Activated CD8-positive, alpha-beta memory T cell treated with anti-CD3 and anti-CD28 coated beads for 48 hours (primary cell): ENCODE results near the gene VEPH1.

Experiments
- DNase-seq, 3 experiments: peaks; one replicate each; pipeline ENCODE4 v3.0.0-alpha.2; 2020; ENCODE audit warnings: low read depth in 2 of 3, low spot score in 2 of 3

VEPH1 gene

DNA sequence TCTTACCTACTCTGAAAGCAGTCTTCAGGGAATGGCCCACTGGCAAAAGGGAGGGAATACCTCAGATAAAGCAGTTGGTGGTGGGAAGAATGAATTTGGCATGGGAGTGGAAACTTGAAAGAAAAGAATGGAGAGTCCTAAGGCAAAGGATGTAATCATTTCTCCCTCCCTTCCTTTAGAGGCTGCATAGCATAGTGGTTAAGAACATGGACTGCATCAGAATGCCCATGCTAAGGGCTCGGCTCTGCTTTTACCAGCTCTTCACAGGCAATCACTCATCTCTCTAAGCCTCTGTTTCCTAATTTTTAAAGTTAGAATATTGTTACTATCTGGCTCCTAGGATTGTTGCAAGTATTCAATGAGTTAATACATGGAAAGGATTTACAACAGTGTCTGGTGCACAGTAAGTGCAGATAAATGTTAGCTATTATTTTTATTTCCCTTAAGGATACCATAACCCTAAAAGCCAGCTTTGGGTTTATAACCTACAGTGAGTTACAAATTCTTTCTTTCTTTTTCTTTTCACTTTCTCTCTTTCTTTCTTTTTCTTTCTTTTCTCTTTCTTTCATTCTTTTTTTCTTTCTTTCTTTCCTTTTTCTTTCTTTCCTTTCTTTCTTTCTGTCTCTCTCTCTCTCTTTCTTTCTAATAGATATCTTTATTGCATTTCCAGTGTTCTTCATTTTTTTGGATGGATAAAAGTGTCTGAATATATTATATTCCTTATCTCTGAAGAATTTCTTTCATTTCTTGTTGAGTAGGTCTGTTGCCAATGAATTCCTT is 23.6 kb downstream of the VEPH1 start:
- DNase-seq: no peak

DNA sequence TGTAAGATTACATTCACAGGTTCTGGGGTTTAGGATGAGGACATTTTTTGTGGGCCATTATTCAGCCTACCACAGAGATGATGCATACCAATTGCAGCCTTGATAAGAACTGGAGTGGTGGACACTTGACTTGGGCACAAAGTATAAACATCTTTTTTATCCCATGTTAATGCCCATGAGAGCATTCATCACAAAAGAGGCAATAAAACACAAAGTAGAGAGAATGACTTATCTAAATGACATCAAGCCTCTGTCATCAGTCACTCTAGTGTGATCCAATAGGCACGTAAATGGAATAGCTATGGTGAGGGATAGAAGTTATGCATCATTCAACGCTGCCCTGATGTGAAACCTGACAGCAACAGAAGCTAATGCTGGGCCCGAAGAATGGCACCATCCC is 25.8 kb downstream of the VEPH1 start:
- DNase-seq: no peak

DNA sequence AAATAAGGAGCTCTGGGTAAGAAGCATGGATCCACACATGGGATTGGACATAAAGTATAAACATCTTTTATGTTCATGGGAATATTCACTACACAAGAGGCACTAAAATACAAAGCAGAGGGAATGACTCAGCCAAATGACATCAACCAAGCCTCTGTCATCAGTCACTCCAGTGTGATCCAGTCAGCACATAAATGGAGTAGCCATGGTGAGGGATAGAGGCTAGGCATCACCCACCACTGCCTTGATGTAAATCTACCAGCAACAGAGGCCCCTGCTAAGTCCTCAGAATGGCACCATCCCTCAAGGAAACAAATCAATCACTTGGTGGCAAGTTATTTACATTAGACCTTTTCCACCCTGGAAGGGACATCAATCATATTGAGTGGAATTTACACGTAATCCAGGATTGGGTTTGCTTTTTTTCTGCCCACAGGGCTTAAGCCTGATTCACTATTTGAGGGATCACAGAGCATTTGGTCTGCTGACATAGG is 27.2 kb downstream of the VEPH1 start:
- no peak for DNase-seq

DNA sequence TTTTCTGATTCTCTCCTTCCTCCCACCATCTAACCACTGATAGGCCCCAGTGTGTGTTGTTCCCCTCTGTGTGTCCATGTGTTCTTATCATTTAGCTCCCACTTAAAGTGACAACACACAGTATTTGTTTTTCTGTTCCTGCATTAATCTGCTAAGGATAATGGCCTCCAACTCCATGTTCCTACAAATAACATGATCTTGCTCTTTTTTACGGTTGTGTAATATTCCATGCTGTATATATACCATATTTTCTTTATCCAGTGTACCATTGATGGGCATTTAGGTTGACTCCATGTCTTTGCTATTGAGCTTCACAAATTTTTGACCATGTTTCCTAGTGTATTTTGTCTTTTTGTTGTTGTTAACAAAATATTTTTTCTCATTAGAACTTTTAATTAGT is 30.6 kb downstream of the VEPH1 start:
- no peak for DNase-seq

DNA sequence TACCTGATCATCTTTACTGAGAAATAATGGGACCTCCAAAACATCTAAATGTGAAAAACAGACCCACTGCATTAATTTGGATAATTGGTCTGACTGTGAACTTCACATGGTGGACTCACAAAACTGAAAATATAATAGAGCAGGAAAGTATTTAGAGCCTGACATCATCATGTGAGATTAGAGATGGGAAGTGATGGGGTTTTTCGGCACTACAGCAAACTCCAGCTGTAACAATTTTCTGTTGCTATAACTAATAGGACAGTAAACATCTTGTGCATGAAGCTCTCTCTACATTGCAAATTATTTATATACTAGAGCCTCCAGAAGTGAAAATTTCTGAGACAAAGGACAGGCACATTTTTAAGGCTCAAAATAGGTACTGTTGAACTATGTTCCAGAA is 32.2 kb downstream of the VEPH1 start:
- DNase-seq: no peak

DNA sequence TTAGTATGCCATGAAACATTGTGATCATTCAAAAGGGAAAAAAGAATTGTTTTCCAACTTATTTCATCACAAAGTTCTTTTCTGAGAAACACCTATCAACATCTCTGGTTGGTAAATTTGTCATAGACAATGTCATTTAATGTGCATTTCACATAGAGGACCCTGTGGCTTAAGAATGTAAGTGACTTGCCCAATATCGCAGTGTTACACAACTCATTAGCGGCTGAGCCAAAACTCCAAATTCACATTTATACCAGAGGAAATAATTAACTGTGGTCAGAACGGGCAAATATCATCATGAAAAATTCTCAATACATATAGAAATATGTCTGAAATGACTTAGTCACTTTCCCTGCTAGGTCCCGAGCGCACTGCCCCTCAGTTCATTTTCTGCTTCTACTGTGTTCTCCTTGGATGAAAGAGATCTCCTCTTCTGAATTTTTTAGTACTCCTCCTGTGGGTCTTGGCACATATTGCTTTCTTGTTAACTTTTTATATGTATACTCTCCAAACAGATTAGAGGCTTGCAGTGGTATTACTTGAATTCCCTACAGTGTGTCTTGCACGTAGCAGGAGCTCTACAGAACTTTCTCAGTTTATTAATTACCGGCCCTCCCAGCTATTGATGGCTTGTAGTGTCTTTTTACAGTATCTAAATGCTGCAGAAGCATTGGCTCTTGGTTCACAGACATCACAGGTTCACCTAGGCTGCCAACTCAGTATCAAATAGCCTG is 33.5 kb downstream of the VEPH1 start:
- no peak for DNase-seq

DNA sequence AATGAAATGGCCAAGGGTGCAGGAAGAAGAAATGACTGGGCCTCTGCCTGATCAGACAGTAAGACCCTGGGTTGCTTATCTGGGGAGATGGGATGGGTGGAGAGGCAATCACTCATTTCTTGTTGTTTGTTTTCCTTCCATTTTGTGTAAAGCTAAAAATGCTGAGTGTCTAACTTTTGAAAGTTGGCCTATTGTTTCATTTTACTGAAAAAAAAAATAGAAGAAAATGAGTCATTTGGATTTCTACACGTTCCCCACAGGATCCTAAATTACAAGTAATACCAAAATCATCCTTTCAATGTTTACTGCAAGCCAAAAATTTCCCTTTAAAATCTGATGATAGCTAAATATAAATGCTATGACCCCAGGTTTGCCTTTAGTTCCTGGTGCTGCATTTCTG is 36.0 kb downstream of the VEPH1 start:
- no peak for DNase-seq

DNA sequence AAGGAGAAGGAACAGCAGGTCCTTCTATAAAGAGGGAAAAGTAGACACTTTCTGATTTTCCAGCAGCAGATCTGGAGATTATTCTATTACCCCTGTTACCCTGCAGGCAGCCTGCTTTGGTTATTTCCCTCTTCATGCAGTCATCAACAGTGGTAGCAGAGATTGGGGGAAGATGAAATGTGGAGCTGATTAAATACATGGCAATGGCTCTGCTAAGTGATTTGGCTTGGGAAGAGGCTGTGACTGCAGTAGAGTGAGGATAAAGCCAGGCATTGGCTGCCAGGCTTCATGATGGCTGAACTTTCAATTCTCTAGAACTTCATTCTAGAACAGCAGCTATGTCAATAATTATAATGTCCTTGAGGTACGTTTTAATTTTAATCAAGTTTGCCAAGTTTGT is 37.5 kb downstream of the VEPH1 start:
- no peak for DNase-seq

DNA sequence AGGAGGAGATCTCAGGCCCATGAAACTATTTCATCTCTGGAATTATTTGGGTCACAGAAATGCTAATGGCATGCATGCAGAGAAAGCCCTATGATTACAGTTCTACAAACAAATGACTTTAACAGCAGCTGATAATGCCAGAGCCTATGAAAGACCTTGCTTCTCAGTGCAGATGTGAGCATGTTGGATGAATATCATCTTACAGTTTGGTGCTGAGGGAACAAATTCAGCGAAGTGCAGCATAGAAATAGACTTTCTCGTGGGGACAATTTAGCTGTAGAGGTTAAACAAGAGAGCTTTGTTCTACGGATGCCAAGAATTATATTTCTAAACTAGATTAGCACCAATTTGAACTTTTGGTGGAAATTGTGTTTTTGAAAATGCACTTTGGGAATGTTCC is 38.9 kb downstream of the VEPH1 start:
- DNase-seq: no peak

DNA sequence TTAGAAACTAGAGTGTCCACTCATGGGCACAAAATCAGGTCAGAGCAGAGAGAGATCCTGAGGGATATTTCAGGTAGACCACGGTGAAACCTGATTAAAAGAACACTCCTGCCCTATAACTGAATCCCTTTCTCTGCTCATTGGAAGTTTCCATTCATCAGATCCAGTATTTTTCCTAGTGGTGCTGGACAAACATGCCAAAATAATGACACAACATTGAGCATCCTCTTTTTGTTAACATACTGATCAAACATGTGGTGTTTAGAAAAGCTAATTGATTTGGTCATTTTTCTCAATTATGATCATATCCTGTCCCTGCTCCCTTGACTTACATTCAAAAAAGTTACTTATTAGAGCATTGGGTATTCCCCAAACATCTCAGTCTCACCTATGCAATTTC is 39.4 kb downstream of the VEPH1 start:
- no peak for DNase-seq

DNA sequence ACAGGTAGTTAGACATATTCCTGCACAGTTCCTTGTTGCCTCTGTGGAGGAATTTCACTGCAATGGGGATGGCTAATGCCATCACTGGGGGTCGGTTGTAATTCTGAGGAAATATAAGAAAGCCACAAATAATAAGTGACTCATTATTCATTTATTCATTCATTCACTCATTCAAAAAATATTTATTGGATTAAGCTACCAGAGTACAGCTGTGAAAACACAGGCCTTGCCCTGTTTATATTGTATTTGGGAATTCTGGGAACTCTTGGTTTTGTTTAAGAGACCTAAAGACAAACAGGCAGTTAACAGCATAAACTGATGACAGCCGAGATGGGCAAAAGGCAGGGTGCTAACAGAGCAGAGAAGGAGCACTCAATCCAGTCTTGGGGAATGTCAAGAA is 43.0 kb downstream of the VEPH1 start:
- DNase-seq: no peak

DNA sequence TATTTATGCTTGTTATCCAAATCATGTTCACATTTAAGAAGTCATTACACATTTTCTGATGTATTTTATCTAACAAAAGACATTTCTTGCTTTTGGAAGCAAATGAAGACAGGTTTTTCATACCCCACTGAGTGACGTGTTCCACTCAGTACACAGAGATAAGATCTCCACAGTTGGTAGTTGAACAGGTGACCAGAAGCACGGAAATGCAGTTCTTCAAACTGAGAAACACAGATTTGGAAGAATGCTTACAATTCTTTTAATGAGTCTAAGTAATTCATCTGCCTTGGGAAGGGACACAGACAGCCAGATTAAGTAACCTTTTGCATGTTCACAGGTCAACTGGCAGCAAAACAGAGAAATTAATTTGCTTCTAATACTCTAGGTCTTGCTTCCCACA is 43.5 kb downstream of the VEPH1 start:
- DNase-seq: no peak

DNA sequence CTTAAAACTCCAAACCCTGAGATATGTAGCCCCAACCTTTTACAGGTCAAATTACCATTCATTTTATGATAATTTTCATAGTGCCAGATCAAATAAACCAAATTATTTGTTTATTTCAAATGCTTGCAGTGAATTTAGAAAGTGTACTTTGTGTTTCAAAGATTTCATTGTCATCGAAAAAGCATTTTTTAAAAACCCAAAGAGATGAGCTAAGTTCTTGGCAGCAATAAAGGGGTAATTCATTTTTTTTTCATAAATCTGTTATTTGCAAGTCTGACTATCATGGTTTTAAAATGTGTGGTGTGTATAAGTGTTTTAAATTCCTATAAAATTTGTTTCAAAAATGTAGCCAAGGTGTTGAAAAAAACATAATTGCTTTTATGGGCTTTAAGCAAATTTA is 49.4 kb downstream of the VEPH1 start:
- no peak for DNase-seq

DNA sequence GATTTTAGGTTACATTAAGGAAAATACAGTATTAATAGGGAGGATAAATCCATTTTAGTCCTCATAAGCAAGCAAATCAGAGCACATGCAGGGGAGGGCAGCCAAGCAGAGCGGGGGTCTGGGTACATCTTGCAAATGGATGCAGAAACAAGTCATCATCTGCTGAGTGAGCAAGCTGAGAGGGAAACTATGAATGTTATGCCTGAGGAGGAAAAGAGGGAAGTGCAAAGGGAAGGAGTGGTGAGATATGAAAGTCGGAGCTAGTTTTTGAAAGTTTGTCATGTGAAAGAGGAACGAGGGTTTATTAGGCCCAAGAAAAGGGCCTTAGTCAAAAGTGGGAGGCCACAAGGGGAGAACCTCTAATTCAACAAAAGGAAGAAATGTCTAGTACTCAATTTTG is 51.1 kb downstream of the VEPH1 start:
- no peak for DNase-seq

DNA sequence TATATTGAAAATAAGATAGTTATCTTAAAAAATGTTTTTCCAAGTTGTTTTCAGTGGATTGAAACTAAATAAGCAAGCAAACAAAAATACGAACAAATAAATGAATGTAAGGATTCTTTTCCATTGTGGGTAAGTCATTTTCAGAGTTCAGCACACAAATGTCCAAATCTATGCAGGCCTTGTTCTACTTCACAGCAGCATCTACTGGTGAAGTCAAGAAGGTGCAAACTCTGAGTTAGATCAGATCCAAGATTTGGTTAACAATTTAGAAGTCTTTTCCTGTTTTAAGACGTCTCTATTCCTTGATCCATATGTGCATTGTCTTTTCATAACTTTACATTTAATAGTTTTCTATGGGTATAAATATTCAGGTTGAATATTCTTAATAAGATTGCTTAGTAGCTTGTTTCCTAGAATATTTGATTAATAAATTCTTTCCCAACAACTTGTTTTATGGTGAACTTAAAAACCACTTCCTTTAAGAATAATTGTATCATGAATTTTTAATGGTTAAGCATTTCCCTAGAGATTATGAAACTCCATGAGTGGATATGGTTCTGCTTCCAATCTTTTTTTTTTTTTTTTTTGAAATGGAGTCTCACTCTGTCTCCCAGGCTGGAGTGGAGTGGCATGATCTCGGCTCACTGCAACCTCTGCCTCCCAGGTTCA is 56.1 kb downstream of the VEPH1 start:
- DNase-seq: no peak

DNA sequence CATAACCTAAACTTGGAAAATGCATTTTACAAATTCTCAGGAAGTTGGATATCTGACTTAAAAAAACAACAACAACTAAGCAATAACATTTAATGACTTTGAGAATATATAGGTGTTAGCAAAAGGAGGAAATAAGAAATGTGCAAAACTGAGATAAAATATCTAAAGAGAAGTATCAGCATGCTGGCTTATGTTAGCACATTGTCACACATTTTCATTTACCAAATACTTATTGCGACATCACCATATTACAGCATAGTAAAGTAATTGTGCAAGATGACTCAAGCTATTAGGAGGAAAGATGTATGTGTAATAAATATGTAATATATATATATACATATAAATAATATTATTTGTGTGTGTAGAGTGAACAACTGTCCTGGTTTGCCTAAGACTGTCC is 57.4 kb downstream of the VEPH1 start:
- DNase-seq: no peak

DNA sequence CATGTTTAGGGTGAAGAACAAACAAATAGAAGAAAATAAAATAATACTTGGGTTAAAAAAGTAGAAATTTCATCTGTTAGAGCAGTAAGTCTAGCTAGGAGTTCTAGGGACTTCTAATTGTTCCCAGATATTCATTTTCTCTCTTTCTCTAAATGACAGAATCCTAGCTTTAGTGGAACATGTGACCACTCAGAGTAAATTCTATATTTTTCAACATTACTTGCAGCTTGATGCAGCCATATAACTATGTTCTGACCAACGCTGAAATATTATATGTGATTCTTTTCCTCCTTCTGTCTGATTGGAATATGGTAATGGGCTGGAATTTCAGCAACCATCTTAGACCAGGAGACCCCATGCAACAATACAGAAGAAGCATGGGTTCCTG is 58.4 kb downstream of the VEPH1 start:
- no peak for DNase-seq

DNA sequence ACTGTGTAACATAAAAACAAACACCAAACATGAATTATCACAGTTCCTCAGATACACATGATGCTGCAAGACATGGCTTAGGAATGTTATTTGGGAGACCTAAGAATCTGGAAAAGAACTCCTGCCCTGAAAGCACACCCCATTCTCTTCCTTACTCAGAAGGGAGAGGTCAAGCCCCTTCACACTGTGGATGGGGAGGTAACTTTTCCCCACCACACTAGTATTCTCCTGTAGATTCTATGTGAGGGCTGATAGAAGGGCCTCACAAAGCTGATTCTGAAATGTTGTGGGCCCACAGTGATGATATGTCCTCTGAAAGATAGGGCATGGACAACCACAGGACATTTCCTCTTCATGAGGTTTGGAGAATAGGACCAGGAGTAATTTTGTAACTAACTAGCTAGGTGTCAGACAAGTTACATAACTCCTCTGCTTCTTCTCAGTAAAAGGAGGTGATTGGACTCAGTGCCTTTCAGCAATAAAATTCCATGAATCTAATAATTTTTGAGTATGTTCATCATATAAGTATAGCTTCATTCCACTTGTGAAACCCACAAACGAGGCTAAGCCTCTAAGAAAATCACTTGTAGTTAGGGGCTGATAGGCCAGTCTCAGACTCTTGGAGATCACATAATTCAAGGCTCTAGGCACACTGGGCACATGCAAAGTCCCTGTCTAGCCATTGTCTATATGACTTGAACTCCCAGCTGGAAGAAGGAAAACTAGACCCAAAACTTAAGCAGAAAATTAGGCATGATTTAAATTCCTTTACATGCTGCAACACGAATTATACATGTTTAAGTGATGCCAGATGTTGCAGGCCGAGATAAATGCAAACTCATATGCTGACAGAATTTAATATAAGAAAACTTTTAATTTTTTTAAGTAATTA is 59.1 kb downstream of the VEPH1 start:
- no peak for DNase-seq

DNA sequence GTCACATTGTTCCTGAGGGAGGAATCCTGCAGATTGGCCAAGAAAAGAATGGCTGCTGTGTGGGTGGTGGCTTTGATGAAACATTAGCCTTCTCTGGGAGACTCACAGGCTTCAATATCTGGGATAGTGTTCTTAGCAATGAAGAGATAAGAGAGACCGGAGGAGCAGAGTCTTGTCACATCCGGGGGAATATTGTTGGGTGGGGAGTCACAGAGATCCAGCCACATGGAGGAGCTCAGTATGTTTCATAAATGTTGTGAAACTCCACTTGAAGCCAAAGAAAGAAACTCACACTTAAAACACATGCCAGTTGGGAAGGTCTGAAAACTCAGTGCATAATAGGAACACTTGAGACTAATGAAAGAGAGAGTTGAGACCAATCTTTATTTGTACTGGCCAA is 60.5 kb downstream of the VEPH1 start:
- DNase-seq: no peak

DNA sequence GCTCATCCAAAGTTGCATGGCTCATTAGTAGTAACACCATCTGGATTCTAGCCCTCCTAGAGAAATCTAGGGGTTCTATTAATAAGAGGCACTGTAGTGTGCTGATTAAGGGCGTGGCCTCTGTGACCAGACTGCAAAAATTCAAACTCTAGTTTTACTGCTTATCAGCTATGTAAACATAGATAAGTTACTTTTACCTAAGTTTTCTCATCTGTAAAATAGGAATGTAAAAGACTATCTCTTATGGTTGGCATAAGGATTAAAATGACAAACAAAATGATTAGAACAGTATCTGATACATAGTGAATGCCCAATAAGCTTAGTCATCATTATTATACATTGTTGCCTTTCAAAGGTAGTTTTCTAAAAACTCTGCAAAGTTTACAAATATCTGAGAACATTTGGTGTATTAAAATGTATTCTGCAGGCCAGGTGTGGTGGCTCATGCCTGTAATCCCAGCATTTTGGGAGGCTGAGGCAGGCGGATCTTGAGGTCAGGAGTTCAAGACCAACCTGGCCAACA is 62.1 kb downstream of the VEPH1 start:
- DNase-seq: no peak

DNA sequence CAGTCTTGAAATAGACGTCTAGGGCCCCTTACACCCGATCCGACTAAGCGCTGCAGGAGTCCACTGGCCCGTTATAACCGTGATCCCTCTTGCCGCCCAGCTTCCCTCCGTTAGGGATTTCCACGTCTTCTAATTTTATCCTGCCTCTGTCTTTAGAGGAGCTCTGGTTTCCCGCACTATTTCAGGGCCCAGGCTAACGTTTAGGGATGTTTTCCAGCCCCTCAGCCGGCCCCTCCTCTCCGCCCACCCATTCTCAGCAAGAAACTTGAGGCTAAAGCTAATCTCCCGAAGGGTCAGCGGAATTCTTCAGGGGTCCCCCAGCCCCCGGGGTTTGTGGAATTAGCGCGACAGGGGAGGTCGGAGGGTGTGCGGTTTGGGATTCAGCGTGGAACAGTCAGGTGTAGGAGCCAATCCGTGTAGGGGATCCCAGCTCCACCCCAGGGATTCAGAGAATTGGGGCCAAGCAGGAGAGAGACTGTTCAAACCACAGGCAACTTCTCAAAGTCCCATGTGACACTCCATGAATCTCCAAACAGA is 65.0 kb downstream of the VEPH1 start:
- no peak for DNase-seq
